ELR (cell line): ENCODE measurements around the gene ZDHHC17.
A peak's percentile ranks its signal among the peaks of the same experiment; 100 is the strongest.
"Not testable (repeated sequence)": the region's sequence is repeated elsewhere in the genome, so short reads cannot be mapped to it uniquely, and the experiment has no call there.

Source experiments
- DNase-seq: peaks from one replicate; pipeline ENCODE4 v3.0.0-alpha.2; 2015; ENCODE audit warnings: low read depth

ZDHHC17 gene

DNA sequence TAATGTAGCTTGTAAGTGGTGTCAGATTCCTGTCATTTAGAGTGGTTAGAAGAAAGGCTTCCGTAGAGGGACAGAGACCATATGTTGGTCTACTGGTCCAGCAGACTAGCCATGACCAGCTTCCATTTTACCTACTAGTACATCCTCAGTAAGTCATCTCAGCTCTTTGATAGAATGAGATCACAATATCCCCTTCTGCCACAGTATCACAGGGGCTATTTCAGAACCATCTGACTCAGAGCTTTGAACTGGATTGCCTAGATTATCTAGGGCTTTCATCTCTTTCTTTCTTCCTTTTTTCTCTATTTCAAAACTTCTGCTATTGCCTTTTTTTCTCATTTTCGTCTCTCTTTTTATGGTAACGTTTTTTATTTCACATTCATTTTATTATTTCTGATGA, 4.7 kb downstream of the ZDHHC17 start:
- DNase-seq, result peak; percentile 45

DNA sequence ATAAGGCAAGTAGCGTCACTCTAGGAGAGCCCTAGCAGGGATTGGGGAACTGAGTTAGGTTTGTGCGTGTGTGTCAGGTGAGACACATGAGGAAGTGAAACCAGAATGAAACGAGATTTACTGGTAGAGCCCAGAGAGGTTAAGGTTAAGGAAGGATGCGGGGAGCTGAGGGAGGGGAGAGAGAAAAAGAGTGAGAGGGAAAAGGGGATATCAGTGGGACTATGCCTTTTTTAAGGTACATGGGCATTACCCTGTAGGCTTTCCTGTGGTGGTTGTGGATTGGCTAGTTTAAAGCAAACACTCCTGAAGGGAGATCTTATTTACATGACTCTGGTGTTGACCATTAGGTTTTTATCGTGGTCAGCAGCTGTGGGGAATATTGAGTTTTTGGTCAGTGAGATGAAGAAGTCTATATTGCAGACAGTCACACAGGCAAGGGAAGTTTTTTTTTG, 13.9 kb downstream of the ZDHHC17 start:
- DNase-seq, result no peak

DNA sequence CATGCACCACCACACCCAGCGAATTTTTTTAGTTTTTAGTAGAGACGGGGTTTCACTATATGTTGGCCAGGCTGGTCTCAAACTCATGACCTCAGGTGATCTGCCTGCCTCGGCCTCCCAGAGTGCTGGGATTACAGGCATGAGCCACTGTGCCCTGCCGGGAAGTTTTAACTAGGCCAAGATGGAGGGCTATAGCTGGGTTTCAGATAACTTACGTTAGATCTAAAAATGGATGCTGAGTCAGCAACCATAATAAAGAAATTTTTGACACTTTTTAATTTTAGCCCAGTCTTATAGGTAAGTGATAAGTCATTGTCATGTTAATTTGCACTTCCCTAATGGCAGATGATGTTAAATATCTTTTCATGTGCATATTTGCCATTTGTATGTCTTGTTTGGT, 14.4 kb downstream of the ZDHHC17 start:
- DNase-seq, result no peak

DNA sequence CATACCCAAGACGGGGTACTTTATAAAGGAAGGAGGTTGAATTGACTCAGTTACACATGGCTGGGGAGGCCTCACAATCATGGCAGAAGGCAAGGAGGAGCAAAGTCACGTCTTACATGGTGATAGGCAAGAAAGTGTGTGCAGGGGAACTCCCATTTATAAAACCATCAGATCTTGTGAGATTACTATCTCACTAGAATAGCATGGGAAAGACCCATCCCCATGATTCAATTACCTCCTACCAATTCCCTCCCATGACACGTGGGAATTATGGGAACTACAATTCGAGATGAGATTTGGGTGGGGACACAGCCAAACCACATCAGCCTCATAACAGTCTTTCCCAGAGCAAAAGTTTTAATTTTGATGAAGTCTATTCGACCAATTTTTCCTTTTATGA, 15.4 kb downstream of the ZDHHC17 start:
- not testable (repeated sequence) for DNase-seq

DNA sequence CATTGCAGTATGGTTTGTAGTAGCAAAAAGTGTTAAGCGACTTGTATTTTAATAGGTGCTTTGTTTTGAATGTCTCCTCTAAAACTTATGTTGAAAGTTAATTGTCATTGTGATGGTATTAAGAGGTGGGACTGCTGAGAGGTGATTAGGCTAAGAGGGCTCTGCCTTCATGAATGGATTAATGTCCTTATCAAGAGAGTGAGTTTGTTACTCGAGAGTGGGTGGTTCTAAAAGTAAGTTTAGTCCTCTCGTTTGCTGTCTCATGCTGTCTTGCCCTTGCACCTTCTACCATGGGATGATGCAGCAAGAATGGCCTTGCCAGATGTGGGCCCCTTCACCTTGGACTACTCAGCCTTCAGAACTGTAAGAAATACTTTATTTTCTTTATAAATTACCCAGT, 17.4 kb downstream of the ZDHHC17 start:
- no peak for DNase-seq

DNA sequence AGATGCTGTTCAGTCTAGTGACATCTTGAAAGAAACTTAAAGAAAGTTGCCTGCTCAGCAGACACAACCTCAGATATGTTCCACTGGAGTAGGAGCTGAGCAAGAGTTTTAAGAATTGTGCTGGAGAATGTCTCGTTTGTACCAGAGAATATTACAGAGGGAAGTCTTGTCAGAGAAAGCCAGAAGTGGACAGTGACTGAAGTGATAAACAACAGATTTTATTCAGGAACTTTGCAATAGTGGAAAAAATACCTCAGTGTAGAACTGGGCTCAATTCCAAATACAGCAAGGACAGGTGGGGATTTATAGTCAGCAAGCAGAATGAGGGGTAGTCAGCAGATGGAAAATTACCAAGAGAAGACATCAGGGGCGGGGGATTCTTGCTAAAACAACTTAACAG, 18.6 kb downstream of the ZDHHC17 start:
- no peak for DNase-seq

DNA sequence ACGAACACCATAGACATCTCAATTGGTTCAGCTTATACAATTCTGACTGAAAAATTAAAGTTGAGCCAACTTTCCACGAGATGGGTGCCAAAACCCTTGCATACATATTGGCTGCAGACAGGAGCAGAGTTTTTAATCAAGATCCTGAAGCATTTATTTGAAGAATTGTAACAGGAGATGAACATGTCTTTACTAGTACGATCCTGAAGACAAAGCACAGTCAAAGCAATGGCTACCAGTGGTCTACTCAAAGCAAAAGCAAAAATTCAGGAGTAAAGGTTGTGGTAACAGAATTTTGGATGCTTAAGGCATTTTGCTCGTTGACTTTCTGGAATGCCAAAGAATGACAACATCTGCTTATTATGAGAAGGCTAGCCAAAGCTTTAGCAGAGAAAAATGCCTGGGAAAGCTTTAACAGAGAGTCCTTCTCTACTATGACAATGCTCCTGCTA, 20.7 kb downstream of the ZDHHC17 start:
- DNase-seq, result peak; percentile 28

DNA sequence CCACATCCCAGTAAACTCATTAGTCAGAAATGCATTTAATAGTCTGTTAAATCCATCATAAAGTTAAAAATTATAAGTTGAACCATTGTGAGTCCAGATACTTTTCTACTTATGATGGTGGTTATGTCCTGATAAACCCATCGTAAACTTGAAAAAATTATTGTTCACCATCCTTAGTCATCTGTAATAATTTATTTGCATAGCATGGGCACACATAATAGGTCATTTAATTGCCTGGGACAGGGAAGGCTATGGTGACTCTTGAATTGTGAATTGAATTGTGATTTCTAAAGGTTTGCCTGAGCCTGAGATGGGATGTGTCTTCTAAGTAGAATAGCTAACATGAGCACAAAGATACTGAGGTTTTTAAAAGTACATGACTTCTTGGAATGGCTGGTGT, 21.5 kb downstream of the ZDHHC17 start:
- DNase-seq, result no peak

DNA sequence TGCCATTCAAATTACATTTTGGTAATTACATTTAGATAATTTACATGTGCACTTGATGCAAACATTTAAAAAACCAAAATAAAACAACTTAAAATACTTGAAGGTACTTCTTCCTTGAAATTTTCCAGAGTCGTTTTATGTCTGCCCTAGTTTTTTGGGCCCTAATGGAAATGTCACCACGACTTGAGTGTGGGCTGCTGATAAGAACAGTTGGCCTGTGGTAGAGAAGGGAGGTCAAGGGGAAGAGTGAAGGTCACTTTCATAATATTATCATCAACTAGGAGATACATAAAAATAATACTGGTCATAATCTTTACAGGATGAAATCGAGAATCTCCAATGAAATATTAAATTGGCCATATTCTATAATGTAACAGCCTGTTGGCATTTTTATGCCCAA, 23.1 kb downstream of the ZDHHC17 start:
- DNase-seq, result no peak

DNA sequence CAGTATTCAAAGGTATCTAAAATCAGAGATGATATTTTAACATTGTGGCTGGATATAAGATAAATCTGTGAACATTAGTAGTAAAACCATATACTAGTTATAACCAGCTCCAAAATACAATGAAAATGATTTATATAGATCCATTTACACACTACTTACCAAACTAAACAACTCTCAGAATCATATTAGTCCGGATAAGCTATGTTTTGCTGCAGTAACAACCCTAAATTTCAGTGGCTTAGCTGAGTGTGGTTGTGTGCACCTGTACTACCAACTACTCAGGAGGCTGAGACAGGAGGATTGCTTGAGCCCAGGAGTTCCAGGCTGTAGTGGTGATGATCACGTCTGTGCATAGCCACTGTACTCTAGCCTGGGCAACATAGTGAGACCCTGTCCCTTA, 23.8 kb downstream of the ZDHHC17 start:
- DNase-seq, result no peak

DNA sequence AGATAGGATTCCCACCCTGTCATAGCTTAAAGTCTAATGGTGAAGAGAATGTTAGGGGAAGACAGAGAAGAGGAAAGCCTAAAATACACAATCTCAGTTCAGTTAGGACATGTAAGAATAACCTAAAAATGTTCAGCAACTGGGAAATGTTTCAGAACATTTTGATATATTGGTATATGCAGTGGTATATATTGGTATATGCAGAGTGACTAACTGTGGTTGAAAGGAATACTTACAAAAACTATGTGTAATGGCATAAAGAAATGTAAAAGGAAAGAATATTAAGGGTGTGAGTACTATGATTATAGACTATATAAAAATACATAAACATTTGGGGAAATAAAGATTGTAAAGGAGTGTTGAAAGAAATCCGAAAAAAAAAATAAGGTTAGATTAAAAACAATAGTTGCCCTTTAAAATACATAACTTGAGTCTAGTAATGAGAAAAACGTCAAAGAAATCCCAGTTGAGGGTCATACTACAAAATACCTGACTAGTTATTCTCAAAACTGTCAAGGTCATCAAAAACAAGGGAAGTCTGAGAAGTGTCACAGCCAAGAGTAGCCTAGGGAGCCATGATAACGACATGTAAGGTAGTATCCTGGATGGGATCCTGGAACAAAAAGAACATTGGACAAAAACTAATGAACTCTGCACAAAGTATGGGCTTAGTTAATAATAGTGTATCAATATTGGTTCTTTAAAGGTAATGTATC, 25.6 kb downstream of the ZDHHC17 start:
- DNase-seq, result no peak

DNA sequence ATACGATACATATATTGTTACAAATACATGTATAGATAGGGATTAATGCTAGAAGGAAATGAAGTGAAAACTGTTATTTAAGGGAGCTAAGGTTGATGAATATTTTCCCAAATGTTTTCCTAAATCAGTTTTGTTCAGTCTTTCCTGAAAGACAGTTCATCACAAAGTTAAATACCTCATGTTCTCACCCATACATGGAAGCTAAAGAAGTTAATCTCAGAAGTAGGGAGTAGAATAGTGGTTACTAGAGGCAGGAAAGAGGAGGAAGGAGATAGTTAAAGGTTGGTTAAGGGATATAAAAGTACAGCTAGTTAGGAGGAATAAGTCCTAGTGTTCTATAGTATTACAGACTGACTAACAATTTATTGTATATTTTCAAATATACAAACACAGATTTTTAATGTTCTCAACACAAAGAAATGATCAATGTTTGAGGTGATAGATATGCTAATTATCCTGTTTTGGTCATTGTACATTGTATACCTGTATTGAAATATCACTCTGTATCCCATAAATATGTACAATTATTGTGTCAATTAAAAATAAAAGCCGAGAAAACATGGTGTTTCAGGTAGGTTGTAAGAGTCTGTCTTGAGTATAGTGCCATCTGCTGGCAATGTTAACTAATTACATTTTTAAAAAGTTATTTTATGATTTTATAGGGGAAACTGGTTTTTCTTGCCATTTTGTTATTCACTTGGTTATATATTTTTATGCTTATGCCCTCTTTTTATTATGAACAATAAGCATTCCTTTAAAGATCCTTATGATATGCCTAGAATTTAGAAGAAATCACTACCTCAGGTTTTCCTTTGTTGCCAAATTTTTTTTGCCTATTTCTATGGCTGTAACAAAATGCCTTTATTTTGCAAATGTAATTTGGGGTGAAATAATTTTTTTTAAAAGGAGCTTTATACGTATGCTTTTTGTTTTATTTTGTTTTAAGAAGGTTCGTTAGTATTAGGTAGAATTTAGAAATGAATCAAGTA, 26.9 kb downstream of the ZDHHC17 start:
- peak; percentile 58 for DNase-seq

DNA sequence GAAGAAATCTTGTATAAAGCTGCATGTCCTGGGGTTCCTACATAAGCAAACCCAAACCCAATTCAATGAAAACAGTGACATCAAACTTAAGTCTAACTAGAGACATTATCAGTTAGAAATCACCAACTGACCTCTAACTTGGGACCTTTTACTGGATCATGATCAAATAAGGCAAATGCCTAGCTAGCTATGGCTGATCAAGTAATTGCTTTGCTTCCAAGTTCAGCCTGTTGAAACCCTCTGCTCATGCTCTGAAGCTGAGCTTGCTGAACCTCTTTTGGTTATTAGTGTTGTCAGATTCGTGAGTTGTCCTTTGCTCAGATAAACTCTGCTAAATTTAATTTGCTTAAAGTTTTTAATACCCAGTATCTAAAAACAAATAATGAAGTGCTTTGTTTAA, 28.9 kb downstream of the ZDHHC17 start:
- DNase-seq, result no peak

DNA sequence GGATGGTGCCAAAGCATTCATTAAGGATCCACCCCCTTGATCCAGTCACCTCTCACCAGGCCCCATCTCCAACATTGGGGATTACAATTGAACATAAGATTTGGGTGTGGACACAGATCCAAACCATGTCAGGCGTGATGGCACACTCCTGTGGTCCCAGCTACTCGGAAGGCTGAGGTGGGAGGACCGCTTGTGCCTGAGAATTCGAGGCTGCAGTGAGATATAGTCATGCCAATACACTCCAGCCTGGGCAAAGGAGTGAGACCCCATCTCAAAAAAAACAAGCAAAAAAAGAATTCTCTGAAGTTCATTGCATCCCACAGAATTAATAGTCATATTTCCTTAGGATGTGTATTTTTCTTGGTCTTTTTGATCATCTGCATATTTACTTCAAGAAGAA, 34.9 kb downstream of the ZDHHC17 start:
- DNase-seq, result no peak

DNA sequence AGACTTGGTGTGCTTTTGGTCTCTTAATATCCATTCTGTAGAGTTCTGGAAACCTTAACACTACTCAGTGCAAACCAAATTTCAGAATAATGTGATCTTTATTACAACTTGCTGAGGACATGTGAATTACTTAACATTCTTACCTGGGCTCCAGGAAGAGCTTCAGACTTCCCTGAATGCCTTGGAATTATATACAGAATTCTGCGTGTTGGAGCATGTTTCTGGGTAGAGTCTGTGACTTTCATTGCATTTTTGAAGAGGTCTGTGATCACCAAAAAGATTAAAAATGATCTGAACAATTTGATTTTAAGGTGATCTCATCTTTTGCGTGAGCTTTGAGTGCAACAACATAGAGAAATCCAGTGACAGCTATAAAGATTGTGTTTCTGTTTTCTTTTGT, 35.4 kb downstream of the ZDHHC17 start:
- no peak for DNase-seq

DNA sequence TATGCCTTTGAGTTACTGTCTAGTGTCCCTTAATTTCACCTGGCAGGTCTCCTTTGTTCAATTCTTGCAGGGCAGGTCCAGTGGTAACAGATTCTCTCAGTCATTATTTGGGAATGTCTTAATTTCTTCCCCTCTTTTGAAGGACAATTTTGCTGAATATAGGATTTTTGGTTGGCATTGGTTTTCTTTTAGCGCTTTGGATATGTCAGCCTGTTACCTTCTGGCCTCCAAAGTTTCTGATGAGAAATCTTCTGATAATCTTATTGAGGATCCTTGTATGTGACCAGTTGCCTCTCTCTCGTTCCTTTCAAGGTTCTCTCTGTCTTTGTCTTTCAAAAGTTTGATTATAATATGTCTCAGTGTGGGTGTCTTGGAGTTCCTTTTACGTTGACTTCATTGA, 38.1 kb downstream of the ZDHHC17 start:
- no peak for DNase-seq

DNA sequence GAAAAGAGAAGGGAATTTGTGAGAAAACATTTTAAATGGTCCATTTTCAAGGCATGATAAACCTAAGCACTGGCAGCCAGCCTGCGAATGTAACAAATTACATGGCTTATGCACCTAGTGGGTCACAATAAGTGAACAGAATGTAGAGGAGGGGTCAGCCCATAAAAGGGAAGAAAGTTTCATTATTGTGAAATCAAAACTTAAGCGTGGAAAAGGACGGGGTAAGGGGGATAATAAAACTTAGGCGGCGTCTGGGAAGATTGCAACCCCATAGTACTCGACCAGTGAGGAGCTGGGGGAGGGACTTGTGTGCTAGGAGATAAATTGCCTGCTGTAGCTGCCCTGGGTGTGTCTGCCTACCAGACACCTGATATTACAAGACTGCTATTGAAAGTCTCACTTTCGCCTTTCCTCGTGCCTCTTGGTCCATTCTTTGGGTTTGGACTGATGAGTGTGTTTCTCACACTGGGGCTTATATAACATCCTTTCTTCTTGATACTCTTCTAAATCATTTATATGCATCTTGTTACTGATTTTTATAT, 40.6 kb downstream of the ZDHHC17 start:
- DNase-seq, result no peak

DNA sequence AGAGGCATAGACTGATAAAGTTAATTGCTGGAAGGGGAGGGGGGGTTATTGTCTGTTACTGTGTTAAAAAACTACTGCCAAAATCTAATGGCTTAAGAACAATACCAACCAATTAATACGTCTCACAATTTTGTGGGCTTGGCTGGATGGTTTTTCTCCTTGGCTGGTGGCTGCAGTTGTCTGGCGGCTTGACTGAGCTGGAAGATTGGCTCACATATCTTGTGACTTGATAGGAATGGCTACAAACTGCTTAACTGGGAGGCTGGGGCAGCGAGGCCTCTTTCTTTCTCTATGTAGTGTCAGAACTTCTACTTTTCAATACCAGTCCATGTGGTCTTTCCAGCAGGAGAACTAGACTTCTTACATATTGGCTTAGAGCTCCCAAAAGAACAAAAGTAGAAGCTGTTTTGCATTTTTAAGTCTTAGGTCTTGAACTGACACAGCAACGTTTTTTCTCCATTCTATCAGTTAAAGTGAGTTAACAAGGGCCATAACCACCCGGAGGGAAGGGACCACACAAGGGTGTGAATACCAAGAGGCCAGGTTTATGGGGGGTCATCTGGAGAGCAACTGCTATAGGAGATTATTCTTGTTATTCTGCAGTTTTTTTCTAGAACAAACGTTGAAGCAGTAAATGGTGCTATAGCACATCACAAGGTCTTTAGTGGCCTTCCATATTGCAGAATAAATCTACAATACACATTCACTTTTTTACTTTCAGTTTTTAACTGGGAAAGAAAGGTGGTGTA, 46.9 kb downstream of the ZDHHC17 start:
- DNase-seq, result no peak

DNA sequence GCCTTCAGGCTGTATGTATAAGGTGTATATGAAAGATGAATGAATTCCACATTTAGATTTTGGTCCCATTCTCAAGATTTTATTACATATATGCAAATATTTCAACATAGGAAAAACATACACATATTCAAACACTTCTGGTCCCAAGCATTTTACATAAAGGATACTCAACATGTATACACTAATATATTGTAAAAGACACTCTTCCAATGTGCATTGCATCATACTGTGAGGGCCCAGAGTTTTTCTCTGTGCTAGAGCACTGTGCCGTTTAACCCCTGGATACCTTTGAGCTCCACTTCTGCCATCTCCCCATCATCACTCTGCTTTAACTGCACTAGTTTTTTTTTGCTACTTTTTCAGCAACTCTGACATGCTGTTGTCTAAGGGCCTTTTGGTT, 48.1 kb downstream of the ZDHHC17 start:
- no peak for DNase-seq

DNA sequence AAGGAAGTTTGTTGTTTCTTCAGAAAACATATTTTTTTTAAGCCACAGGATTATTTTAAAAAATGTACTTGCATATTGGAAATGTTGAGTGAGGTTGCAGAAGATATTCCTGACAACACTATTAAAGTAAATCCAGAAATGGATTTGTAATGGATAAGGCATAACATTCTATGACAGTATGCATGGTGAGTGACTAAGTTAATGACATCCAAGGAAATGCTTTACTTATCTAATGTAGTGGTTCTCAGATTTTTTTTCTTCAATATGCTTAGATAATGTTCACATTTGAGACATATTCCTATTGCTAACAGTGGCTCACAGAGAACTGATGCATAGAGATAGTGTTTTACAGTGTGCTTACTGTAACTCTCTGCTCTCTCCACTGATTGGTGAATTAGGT, 49.4 kb downstream of the ZDHHC17 start:
- no peak for DNase-seq

DNA sequence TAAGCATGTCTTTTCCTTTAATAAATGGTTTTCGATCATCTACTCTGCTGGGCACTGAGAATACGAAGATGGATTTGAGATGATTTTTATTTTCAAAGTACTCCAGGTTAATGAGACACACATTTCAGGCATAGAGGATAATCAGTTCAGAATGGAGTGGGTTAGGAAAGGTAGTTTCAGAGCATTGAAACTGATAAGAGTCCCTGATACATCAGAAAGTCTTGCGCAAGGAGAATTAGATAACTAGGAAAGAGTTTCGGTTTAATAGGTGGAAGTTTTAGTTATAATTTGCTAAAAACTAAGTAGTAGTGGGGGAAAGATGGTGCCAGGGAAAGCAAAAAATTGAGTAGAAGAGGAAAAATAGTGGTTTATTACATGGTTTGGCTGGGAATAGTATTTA, 50.1 kb downstream of the ZDHHC17 start:
- no peak for DNase-seq

DNA sequence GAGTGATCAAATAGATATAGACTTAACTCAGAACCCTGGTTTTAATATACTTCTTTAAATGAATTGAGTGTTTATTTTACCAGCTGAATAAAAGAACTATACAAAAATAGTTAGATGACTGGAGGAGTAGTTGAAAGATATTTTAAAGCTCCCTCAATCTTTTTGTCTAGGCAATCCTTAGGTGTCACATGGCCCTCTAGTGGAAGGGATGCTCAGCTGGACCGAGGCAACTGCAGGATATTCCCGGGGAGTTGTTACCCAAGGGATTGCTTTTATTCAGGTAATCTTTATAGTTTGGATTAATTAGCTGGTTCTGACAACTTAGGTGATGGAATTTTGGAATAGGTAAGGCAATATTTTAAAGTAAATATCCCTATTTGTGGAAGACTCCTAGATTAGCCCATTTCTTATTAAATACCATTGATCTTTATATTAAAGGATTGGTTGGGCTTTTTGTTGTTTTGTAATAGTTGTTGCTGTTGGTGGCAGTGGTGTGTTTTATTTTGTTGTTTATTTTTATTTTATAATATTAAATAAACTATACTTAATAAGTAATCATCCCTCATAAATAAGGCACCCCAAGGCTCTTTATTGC, 57.1 kb downstream of the ZDHHC17 start:
- peak; percentile 61 for DNase-seq
